ENCODE results near the gene SLC44A5. TPM values are rescaled to one million over a fixed set of nuclear protein-coding genes. Genes with fewer than 3 reads are reported as not detected.

The SLC44A5 gene
- polyA plus RNA-seq, 2 of the 4 experiments (the other 2 are of a cell fraction), result 0.10 to 1.5 TPM

GRCh38 chr1:75613916-75614315 is 3.0 kb upstream of the SLC44A5 start:
- ATAC-seq (no peak), DNase-seq (ENCODE audit: low read depth in 1 of 2, low spot score in 1 of 2) (no peak), FAIRE-seq (no peak)
- POLR2A ChIA-PET, result no interaction called here
- CTCF ChIA-PET, result interaction anchor here (1.4 to 2.2 kb wide), 4 partner anchors 13 to 143 kb away, joined by 4 to 8 read pairs (median 4); no protein-coding TSS in a partner anchor
- no peak overlapping the region for H3K4me3 ChIP-seq
- WGBS (ENCODE audit: missing lambda C conversion rate), result 80% methylated on average over 5 of the region's 5 CpGs
- no peaks in the 10 kb centered on the region for H3K4me1 ChIP-seq
- no peak overlapping the region for H3K4me2 ChIP-seq
- no peak for TF ChIP-seq RNF2 (IDR thresholded peaks at IDR 0.05; ENCODE audit: borderline replicate concordance, low read depth)
- no peak for TF ChIP-seq MAZ (IDR thresholded peaks at IDR 0.05; ENCODE audit: borderline replicate concordance, low read depth, low read length)
- TF ChIP-seq POLR2AphosphoS2 (conservative IDR thresholded peaks at IDR 0.05; ENCODE audit: low read length), result no peak
- TF ChIP-seq POLR2A (IDR thresholded peaks at IDR 0.05; ENCODE audit: low read length), result no peak
- no peak for TF ChIP-seq FOSL2 (IDR thresholded peaks at IDR 0.05)
- no peak for TF ChIP-seq FOSL2 (CRISPR knock-in tag; IDR thresholded peaks at IDR 0.05)
- no peak for TF ChIP-seq KDM1A (IDR thresholded peaks at IDR 0.05; ENCODE audit: low read depth)
- no peak for TF ChIP-seq BCL3 (IDR thresholded peaks at IDR 0.05)
- TF ChIP-seq RARB (CRISPR knock-in tag; IDR thresholded peaks at IDR 0.05), result no peak
- no peak for TF ChIP-seq EP300 (IDR thresholded peaks at IDR 0.05)
- no peak for TF ChIP-seq CTCF (IDR thresholded peaks at IDR 0.05)
- TF ChIP-seq RCOR1 (IDR thresholded peaks at IDR 0.05; ENCODE audit: low read depth, low read length), result no peak
- no peak for TF ChIP-seq CBX2 (IDR thresholded peaks at IDR 0.05; ENCODE audit: borderline replicate concordance, low read depth)
- TF ChIP-seq HDAC2 (IDR thresholded peaks at IDR 0.05), result no peak
- TF ChIP-seq USF2 (IDR thresholded peaks at IDR 0.05), result no peak
- no peak for TF ChIP-seq KDM5A (IDR thresholded peaks at IDR 0.05)
- H3K27ac ChIP-seq, result no peak overlapping the region
- no peaks in the 10 kb centered on the region for H3K9me3 ChIP-seq

GRCh38 chr1:75612976-75613375 is 2.1 kb upstream of the SLC44A5 start:
- no peaks in the 10 kb centered on the region for H3K4me1 ChIP-seq
- no peaks in the 10 kb centered on the region for H3K9me3 ChIP-seq
- no peak overlapping the region for H3K4me2 ChIP-seq
- ChIA-PET CTCF (no interaction called here), POLR2A (no interaction called here)
- DNase-seq (ENCODE audit: low read depth in 1 of 2, low spot score in 1 of 2) (no peak), ATAC-seq (no peak), FAIRE-seq (no peak)
- 82% methylated on average over 3 of the region's 3 CpGs for WGBS (ENCODE audit: missing lambda C conversion rate)
- no peak for TF ChIP-seq ZFP36 (IDR thresholded peaks at IDR 0.05; ENCODE audit: borderline replicate concordance, partially characterized antibody)
- no peak for TF ChIP-seq RCOR1 (IDR thresholded peaks at IDR 0.05; ENCODE audit: low read depth, low read length)
- no peak for TF ChIP-seq ZC3H11A (IDR thresholded peaks at IDR 0.05)
- no peak for TF ChIP-seq MAFK (IDR thresholded peaks at IDR 0.05; ENCODE audit: partially characterized antibody)
- TF ChIP-seq JUN (IDR thresholded peaks at IDR 0.05), result no peak
- TF ChIP-seq MAX (IDR thresholded peaks at IDR 0.05), result no peak
- TF ChIP-seq RARB (CRISPR knock-in tag; IDR thresholded peaks at IDR 0.05), result no peak
- no peak for TF ChIP-seq CBX8 (IDR thresholded peaks at IDR 0.05)
- TF ChIP-seq ELK1 (IDR thresholded peaks at IDR 0.05; ENCODE audit: low read depth, low read length), result no peak
- no peak for TF ChIP-seq TFCP2L1 (CRISPR knock-in tag; IDR thresholded peaks at IDR 0.05)
- no peak for TF ChIP-seq USF2 (IDR thresholded peaks at IDR 0.05)
- TF ChIP-seq POLR2AphosphoS2 (conservative IDR thresholded peaks at IDR 0.05; ENCODE audit: low read length), result no peak
- no peak for TF ChIP-seq MAZ (IDR thresholded peaks at IDR 0.05; ENCODE audit: borderline replicate concordance, low read depth, low read length)
- TF ChIP-seq FOSB (CRISPR knock-in tag; IDR thresholded peaks at IDR 0.05), result no peak
- TF ChIP-seq NFE2L2 (conservative IDR thresholded peaks at IDR 0.05; ENCODE audit: low read length), result no peak
- no peak for TF ChIP-seq HOXA7 (CRISPR knock-in tag; IDR thresholded peaks at IDR 0.05)
- TF ChIP-seq SMC3 (IDR thresholded peaks at IDR 0.05), result no peak
- no peak for TF ChIP-seq RFX5 (IDR thresholded peaks at IDR 0.05)
- no peak overlapping the region for H3K27ac ChIP-seq
- no peak overlapping the region for H3K4me3 ChIP-seq
